ENCODE measurements around the gene CSF3.
A peak's percentile ranks its signal among the peaks of the same experiment; 100 is the strongest.

The CSF3 gene

GRCh38 chr17:40060887-40061608 lies 45.8 kb downstream of the CSF3 start:
- no peak for FAIRE-seq

GRCh38 chr17:40061609-40062038 lies 46.4 kb downstream of the CSF3 start:
- DNase-seq (ENCODE audit: low spot score) (no peak), FAIRE-seq (no peak)

More at GRCh38 chr17:40060887-40061608, 45.8 kb downstream of the CSF3 start:
- DNase-seq (ENCODE audit: low spot score), result no peak

- FAIRE-seq, result no peak
Observed at GRCh38 chr17:40062329-40063186, 47.3 kb downstream of the CSF3 start, which contains the start of gene THRA. THRA (plus strand) TSS chr17:40062965; CDS start chr17:40074489, 11,524 bp downstream.

GRCh38 chr17:40063187-40063771 lies 48.0 kb downstream of the CSF3 start:
- DNase-seq (ENCODE audit: low spot score), result no peak
- no peak for FAIRE-seq

More at GRCh38 chr17:40062329-40063186, 47.3 kb downstream of the CSF3 start, which contains the start of gene THRA:
- peak; percentile 90 for DNase-seq (ENCODE audit: low spot score)

- DNase-seq (ENCODE audit: low spot score), result no peak
- no peak for FAIRE-seq
Observed at GRCh38 chr17:40063901-40064531, 48.8 kb downstream of the CSF3 start.

GRCh38 chr17:40064971-40065768 lies 49.9 kb downstream of the CSF3 start:
- DNase-seq (ENCODE audit: low spot score) (no peak), FAIRE-seq (no peak)

GRCh38 chr17:40065769-40066510 lies 50.7 kb downstream of the CSF3 start:
- FAIRE-seq, result no peak
- no peak for DNase-seq (ENCODE audit: low spot score)

Data from urothelium cell line (cell line).